ENCODE results near the gene PLTP. TPM values are rescaled to one million over a fixed set of nuclear protein-coding genes. Genes with fewer than 3 reads are reported as not detected.

PLTP gene
- total RNA-seq, 1 donor from 2014 or later = 162 TPM

DNA sequence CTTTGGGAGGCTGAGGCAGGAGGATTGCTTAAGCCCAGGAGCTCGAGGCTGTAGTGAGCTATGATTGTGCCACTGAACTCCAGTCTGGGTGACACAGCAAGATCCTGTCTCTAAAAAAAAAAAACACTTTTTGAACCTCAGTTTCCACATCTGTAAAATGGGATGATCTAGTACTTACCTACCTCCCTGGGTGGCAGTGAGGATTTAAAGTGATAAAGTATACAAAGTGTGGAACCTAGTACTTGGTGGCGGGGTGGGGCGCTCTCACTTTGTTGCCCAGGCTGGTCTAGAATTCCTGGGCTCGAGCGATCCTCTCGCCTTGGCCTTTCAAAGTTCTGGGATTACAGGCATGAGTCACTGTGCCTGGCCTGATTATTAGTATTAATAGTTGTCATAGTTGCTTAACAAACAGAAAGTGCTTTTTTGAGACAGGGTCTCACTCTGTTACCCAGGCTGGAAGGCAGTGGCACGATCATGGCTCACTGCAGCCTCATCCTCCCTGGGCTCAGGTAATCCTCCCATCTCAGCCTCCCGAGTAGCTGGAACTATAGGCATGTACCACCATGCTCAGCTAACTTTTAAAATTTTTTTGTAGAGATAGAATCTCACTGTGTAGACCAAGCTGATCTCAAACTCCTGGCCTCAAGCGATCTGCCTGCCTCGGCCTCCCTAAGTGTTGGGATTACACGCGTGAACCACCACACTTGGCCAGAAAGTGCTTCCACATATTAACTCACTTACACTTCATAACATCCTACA is 7.0 kb upstream of the PLTP start:
- H3K9ac ChIP-seq (ENCODE audit: low read length) = no peak overlapping the region
- no peaks in the 10 kb centered on the region for H3K27me3 ChIP-seq (ENCODE audit: insufficient read depth, low read length)
- H4K20me1 ChIP-seq (ENCODE audit: insufficient read depth, low read length) = no peaks in the 10 kb centered on the region
- no peak for TF ChIP-seq EZH2 (IDR thresholded peaks at IDR 0.05; ENCODE audit: insufficient read depth, low read length)
- TF ChIP-seq, protein P1, sequence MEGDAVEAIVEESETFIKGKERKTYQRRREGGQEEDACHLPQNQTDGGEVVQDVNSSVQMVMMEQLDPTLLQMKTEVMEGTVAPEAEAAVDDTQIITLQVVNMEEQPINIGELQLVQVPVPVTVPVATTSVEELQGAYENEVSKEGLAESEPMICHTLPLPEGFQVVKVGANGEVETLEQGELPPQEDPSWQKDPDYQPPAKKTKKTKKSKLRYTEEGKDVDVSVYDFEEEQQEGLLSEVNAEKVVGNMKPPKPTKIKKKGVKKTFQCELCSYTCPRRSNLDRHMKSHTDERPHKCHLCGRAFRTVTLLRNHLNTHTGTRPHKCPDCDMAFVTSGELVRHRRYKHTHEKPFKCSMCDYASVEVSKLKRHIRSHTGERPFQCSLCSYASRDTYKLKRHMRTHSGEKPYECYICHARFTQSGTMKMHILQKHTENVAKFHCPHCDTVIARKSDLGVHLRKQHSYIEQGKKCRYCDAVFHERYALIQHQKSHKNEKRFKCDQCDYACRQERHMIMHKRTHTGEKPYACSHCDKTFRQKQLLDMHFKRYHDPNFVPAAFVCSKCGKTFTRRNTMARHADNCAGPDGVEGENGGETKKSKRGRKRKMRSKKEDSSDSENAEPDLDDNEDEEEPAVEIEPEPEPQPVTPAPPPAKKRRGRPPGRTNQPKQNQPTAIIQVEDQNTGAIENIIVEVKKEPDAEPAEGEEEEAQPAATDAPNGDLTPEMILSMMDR (IDR thresholded peaks at IDR 0.05; ENCODE audit: insufficient read depth, low read depth, low read length) = no peak
- H3K27me3 Mint-ChIP-seq (ENCODE audit: low read depth, unreplicated experiment) = peaks cover 2% of the 10 kb centered on the region
- H3K9me3 ChIP-seq (ENCODE audit: insufficient read depth, low read depth, low read length) = no peaks in the 10 kb centered on the region
- peak overlapping the region; percentile 70 for H3K4me2 ChIP-seq (ENCODE audit: low read length)
- no peak for FAIRE-seq
- H3K4me3 ChIP-seq (ENCODE audit: insufficient read depth, low read depth, low read length) = no peak overlapping the region
- H3K4me1 Mint-ChIP-seq (ENCODE audit: low read depth, unreplicated experiment) = peaks cover 7% of the 10 kb centered on the region
- H3K4me3 Mint-ChIP-seq (ENCODE audit: unreplicated experiment) = no peak overlapping the region
- H3K27ac ChIP-seq (ENCODE audit: low read depth, low read length) = no peak overlapping the region
- H3K36me3 ChIP-seq (ENCODE audit: insufficient read depth, low read length) = no peaks in the 10 kb centered on the region
- H2AFZ ChIP-seq (ENCODE audit: low read depth, low read length) = no peak overlapping the region
- H3K36me3 Mint-ChIP-seq (ENCODE audit: low read depth, unreplicated experiment) = peaks cover 3% of the 10 kb centered on the region
- no peak overlapping the region for H3K27ac Mint-ChIP-seq (ENCODE audit: unreplicated experiment)
- DNase-seq (ENCODE audit: low read depth) = no peak
- no peaks in the 10 kb centered on the region for H3K79me2 ChIP-seq (ENCODE audit: insufficient read depth, low read length)
- H3K4me1 ChIP-seq (ENCODE audit: insufficient read depth, low read length) = peaks cover 21% of the 10 kb centered on the region
- H3K9me3 Mint-ChIP-seq (ENCODE audit: unreplicated experiment) = no peaks in the 10 kb centered on the region

DNA sequence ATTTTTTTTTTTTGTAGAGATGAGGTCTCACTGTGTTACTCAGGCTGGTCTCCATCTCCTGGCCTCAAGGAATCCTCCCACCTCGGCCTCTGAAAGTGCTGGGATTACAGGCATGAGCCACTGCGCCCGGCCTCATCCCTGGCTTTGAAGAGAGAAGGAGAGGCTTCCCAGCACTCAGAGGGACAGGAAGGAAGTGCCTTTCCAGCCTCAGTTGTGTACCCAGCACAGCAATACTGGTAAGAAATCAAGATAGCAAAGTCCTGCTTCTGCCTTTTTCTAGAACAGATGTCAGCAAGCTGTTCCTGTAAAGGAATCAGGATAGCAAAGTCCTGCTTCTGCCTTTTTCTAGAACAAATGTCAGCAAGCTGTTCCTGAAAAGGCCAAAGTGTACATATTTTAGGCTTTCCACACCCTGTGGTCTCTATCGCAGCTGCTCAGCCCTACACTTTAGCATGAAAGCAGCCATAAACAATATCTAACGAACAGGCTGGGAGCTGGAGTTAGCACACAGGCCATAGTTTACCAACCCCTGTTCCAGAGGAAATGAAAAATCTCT is 6.3 kb upstream of the PLTP start:
- H2AFZ ChIP-seq (ENCODE audit: low read depth, low read length) = peak overlapping the region; percentile 0
- no peaks in the 10 kb centered on the region for H4K20me1 ChIP-seq (ENCODE audit: insufficient read depth, low read length)
- H3K79me2 ChIP-seq (ENCODE audit: insufficient read depth, low read length) = no peaks in the 10 kb centered on the region
- H3K36me3 ChIP-seq (ENCODE audit: insufficient read depth, low read length) = no peaks in the 10 kb centered on the region
- H3K27ac ChIP-seq (ENCODE audit: low read depth, low read length) = no peak overlapping the region
- no peak overlapping the region for H3K4me3 Mint-ChIP-seq (ENCODE audit: unreplicated experiment)
- H3K27me3 ChIP-seq (ENCODE audit: insufficient read depth, low read length) = no peaks in the 10 kb centered on the region
- no peak for TF ChIP-seq EZH2 (IDR thresholded peaks at IDR 0.05; ENCODE audit: insufficient read depth, low read length)
- TF ChIP-seq, protein P1 (IDR thresholded peaks at IDR 0.05; ENCODE audit: insufficient read depth, low read depth, low read length) = no peak
- no peaks in the 10 kb centered on the region for H3K9me3 ChIP-seq (ENCODE audit: insufficient read depth, low read depth, low read length)
- H3K4me2 ChIP-seq (ENCODE audit: low read length) = no peak overlapping the region
- H3K4me1 ChIP-seq (ENCODE audit: insufficient read depth, low read length) = peaks cover 21% of the 10 kb centered on the region
- H3K4me3 ChIP-seq (ENCODE audit: insufficient read depth, low read depth, low read length) = no peak overlapping the region
- H3K36me3 Mint-ChIP-seq (ENCODE audit: low read depth, unreplicated experiment) = peaks cover 3% of the 10 kb centered on the region
- H3K9ac ChIP-seq (ENCODE audit: low read length) = no peak overlapping the region
- no peaks in the 10 kb centered on the region for H3K9me3 Mint-ChIP-seq (ENCODE audit: unreplicated experiment)
- DNase-seq (ENCODE audit: low read depth) = no peak
- peaks cover 2% of the 10 kb centered on the region for H3K27me3 Mint-ChIP-seq (ENCODE audit: low read depth, unreplicated experiment)
- H3K4me1 Mint-ChIP-seq (ENCODE audit: low read depth, unreplicated experiment) = peaks cover 7% of the 10 kb centered on the region
- no peak overlapping the region for H3K27ac Mint-ChIP-seq (ENCODE audit: unreplicated experiment)
- FAIRE-seq = no peak

DNA sequence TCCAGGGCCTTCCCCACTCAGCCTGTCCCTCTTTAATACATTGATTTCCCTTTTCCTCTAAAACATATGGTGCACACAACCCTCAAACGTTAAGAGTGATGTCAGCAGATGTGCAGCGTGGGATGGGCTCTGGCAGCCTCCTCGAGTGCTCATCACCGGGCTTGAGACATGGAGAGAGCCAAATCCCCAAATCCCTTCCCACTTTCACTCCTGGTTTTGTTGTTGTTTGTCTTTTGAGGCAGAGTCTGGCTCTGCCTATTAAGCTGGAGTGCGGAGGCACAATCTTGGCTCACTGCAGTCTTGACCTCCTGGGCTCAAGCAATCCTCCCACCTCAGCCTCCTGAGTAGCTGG is 5.8 kb upstream of the PLTP start:
- no peaks in the 10 kb centered on the region for H4K20me1 ChIP-seq (ENCODE audit: insufficient read depth, low read length)
- peaks cover 21% of the 10 kb centered on the region for H3K4me1 ChIP-seq (ENCODE audit: insufficient read depth, low read length)
- no peaks in the 10 kb centered on the region for H3K27me3 ChIP-seq (ENCODE audit: insufficient read depth, low read length)
- TF ChIP-seq, protein P1 (IDR thresholded peaks at IDR 0.05; ENCODE audit: insufficient read depth, low read depth, low read length) = no peak
- TF ChIP-seq EZH2 (IDR thresholded peaks at IDR 0.05; ENCODE audit: insufficient read depth, low read length) = no peak
- no peak overlapping the region for H3K9ac ChIP-seq (ENCODE audit: low read length)
- no peak overlapping the region for H3K27ac ChIP-seq (ENCODE audit: low read depth, low read length)
- H3K79me2 ChIP-seq (ENCODE audit: insufficient read depth, low read length) = no peaks in the 10 kb centered on the region
- H3K36me3 ChIP-seq (ENCODE audit: insufficient read depth, low read length) = no peaks in the 10 kb centered on the region
- H3K9me3 ChIP-seq (ENCODE audit: insufficient read depth, low read depth, low read length) = no peaks in the 10 kb centered on the region
- DNase-seq (ENCODE audit: low read depth) = peak; percentile 33
- H3K4me3 Mint-ChIP-seq (ENCODE audit: unreplicated experiment) = no peak overlapping the region
- H2AFZ ChIP-seq (ENCODE audit: low read depth, low read length) = no peak overlapping the region
- no peaks in the 10 kb centered on the region for H3K9me3 Mint-ChIP-seq (ENCODE audit: unreplicated experiment)
- H3K4me2 ChIP-seq (ENCODE audit: low read length) = no peak overlapping the region
- H3K4me1 Mint-ChIP-seq (ENCODE audit: low read depth, unreplicated experiment) = peaks cover 7% of the 10 kb centered on the region
- peaks cover 2% of the 10 kb centered on the region for H3K27me3 Mint-ChIP-seq (ENCODE audit: low read depth, unreplicated experiment)
- H3K36me3 Mint-ChIP-seq (ENCODE audit: low read depth, unreplicated experiment) = peaks cover 3% of the 10 kb centered on the region
- no peak for FAIRE-seq
- no peak overlapping the region for H3K4me3 ChIP-seq (ENCODE audit: insufficient read depth, low read depth, low read length)
- H3K27ac Mint-ChIP-seq (ENCODE audit: unreplicated experiment) = no peak overlapping the region

Measured in astrocyte (in vitro differentiated cells and primary cell).